ENCODE measurements around the gene CALHM2.
A peak's percentile ranks its signal among the peaks of the same experiment; 100 is the strongest.
"Not testable (repeated sequence)": the region's sequence is repeated elsewhere in the genome, so short reads cannot be mapped to it uniquely, and the experiment has no call there.

Gene CALHM2

DNA sequence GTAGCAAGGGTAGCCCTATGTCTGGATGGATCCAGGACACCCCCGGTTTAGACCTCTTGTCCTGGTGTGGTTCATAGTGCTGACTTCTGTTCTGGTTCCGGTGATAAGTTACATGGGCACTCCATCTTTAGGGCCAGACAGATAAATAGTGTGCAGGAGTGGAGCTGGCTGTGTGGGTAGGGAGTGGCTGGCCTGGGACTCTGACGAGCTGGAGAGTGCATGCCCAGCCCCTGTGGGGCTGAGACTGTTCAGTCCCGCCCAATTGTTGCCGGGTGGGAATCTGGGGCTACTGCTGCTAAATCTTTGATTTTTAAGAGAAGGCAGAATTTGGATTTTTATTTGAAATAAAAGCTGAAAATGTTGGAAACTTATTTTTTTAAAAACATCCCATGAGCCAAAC, 28.4 kb downstream of the CALHM2 start:
- Histone ChIP-seq H3K27me3 (ENCODE audit: insufficient read depth, poor library complexity, severe bottlenecking) (no peaks in the 10 kb centered on the region), H3K4me3 (ENCODE audit: severe bottlenecking) (no peak overlapping the region), H3K27ac (ENCODE audit: poor library complexity, severe bottlenecking) (no peak overlapping the region), H3K36me3 (ENCODE audit: low read depth) (peaks cover 87% of the 10 kb centered on the region), H3K4me1 (ENCODE audit: insufficient read depth, poor library complexity, severe bottlenecking) (no peaks in the 10 kb centered on the region), H3K9me3 (ENCODE audit: severe bottlenecking) (no peaks in the 10 kb centered on the region)
- DNase-seq (ENCODE audit: low spot score) (no peak), ATAC-seq (ENCODE audit: low read depth) (no peak)
- TF ChIP-seq, protein P1, sequence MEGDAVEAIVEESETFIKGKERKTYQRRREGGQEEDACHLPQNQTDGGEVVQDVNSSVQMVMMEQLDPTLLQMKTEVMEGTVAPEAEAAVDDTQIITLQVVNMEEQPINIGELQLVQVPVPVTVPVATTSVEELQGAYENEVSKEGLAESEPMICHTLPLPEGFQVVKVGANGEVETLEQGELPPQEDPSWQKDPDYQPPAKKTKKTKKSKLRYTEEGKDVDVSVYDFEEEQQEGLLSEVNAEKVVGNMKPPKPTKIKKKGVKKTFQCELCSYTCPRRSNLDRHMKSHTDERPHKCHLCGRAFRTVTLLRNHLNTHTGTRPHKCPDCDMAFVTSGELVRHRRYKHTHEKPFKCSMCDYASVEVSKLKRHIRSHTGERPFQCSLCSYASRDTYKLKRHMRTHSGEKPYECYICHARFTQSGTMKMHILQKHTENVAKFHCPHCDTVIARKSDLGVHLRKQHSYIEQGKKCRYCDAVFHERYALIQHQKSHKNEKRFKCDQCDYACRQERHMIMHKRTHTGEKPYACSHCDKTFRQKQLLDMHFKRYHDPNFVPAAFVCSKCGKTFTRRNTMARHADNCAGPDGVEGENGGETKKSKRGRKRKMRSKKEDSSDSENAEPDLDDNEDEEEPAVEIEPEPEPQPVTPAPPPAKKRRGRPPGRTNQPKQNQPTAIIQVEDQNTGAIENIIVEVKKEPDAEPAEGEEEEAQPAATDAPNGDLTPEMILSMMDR (IDR thresholded peaks at IDR 0.05; ENCODE audit: poor library complexity, severe bottlenecking) = no peak

DNA sequence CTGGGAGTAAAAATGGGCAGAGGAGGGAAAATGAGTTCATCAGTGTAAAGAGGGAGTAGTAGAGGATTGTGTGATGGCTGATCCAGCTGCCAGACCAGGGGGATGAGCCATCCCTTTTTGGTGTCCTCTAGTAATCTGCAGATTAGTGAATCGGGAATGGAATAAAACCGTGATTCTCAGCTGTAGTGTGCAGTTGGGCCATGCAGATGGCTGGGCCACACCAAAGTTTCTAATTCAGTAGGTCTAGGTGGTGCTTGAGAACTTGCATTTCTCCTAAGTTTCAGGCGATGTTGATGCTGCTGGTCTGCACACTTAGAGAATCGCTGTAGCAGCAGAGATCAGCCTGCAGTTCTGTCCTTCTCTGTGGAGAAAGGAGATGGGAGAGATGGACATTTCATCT, 33.1 kb downstream of the CALHM2 start:
- no peaks in the 10 kb centered on the region for H3K4me1 ChIP-seq (ENCODE audit: insufficient read depth, poor library complexity, severe bottlenecking)
- TF ChIP-seq, protein P1 (IDR thresholded peaks at IDR 0.05; ENCODE audit: poor library complexity, severe bottlenecking) = no peak
- no peak overlapping the region for H3K27ac ChIP-seq (ENCODE audit: poor library complexity, severe bottlenecking)
- no peak overlapping the region for H3K4me3 ChIP-seq (ENCODE audit: severe bottlenecking)
- ATAC-seq (ENCODE audit: low read depth) (no peak), DNase-seq (ENCODE audit: low spot score) (no peak)
- no peaks in the 10 kb centered on the region for H3K27me3 ChIP-seq (ENCODE audit: insufficient read depth, poor library complexity, severe bottlenecking)
- no peaks in the 10 kb centered on the region for H3K9me3 ChIP-seq (ENCODE audit: severe bottlenecking)
- peaks cover 91% of the 10 kb centered on the region for H3K36me3 ChIP-seq (ENCODE audit: low read depth)

DNA sequence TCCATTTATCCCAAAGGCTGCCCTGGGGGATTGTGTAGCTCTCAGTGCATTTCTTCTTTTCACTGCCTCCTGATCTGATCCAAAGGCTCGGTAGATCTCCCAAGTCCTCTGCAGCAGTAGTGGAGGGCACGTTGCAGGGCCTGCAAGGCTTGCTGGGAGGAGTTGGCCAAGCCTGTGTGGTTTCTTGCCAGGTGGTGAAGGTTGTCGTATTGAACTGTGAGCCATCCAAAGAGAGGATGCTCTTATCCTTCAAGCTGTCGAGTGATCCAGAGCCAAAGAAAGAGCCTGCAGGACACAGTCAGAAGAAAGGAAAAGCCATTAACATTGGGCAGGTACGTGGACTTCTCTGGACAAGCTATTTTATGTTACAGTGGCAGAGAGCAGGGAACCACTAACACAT, 34.6 kb downstream of the CALHM2 start:
- Histone ChIP-seq H3K4me1 (ENCODE audit: insufficient read depth, poor library complexity, severe bottlenecking) (no peaks in the 10 kb centered on the region), H3K27ac (ENCODE audit: poor library complexity, severe bottlenecking) (no peak overlapping the region), H3K36me3 (ENCODE audit: low read depth) (peaks cover 91% of the 10 kb centered on the region), H3K9me3 (ENCODE audit: severe bottlenecking) (no peaks in the 10 kb centered on the region), H3K27me3 (ENCODE audit: insufficient read depth, poor library complexity, severe bottlenecking) (no peaks in the 10 kb centered on the region), H3K4me3 (ENCODE audit: severe bottlenecking) (no peak overlapping the region)
- TF ChIP-seq, protein P1 (IDR thresholded peaks at IDR 0.05; ENCODE audit: poor library complexity, severe bottlenecking) = no peak
- no peak for DNase-seq (ENCODE audit: low spot score)
- no peak for ATAC-seq (ENCODE audit: low read depth)

DNA sequence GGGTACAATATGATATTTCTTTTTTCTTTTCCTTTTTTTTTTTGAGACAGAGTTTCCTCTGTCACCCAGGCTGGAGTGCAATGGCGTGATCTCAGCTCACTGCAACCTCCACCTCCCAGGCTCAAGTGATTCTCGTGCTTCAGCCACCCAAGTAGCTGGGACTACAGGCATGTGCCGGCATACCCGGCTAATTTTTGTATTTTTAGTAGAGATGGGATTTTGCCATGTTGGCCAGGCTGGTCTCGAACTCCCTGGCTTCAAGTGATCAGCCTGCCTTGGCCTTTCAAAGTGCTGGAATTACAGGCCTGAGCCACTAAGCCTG, 35.1 kb downstream of the CALHM2 start:
- H3K9me3 ChIP-seq (ENCODE audit: severe bottlenecking); ATAC-seq (ENCODE audit: low read depth); DNase-seq (ENCODE audit: low spot score); H3K27me3 ChIP-seq (ENCODE audit: insufficient read depth, poor library complexity, severe bottlenecking); H3K4me3 ChIP-seq (ENCODE audit: severe bottlenecking); H3K27ac ChIP-seq (ENCODE audit: poor library complexity, severe bottlenecking); H3K4me1 ChIP-seq (ENCODE audit: insufficient read depth, poor library complexity, severe bottlenecking): not testable (repeated sequence)
- TF ChIP-seq, protein P1 (IDR thresholded peaks at IDR 0.05; ENCODE audit: poor library complexity, severe bottlenecking) = peak; percentile 40
- H3K36me3 ChIP-seq (ENCODE audit: low read depth) = peaks cover 91% of the 10 kb centered on the region

DNA sequence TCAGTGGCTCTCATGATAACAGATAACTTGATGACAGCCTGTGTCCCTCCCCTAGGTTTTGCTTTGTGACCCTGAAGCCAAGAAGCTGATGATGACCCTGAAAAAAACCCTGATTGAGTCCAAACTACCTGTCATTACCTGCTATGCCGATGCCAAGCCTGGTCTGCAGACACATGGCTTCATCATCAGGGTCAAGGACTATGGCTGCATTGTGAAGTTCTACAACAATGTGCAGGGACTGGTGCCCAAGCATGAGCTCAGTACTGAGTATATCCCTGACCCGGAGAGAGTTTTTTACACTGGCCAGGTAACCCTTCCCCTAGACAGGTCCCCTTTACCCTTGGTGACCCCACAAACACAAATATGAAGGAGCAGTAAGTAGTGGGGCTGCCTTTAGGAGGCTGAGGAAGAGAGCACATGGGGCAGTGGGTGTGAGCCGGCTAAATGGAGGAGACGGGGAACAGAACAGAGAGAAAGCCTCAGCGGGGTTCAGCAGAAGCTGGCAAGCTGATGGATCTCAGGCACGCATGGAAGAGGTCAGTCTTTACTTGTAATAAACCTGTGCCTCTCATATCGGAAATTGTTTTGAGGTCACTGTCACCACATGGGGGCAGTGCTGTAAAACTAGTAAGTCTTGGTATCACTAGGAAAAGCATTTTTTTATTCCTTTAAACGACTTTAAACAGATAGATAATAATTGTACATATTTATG, 35.6 kb downstream of the CALHM2 start:
- TF ChIP-seq, protein P1 (IDR thresholded peaks at IDR 0.05; ENCODE audit: poor library complexity, severe bottlenecking) = peak; percentile 71
- H3K4me1 ChIP-seq (ENCODE audit: insufficient read depth, poor library complexity, severe bottlenecking) = no peaks in the 10 kb centered on the region
- DNase-seq (ENCODE audit: low spot score) (no peak), ATAC-seq (ENCODE audit: low read depth) (peak; percentile 38; the same call in 2 of the 3 replicates)
- no peaks in the 10 kb centered on the region for H3K27me3 ChIP-seq (ENCODE audit: insufficient read depth, poor library complexity, severe bottlenecking)
- H3K9me3 ChIP-seq (ENCODE audit: severe bottlenecking) = no peaks in the 10 kb centered on the region
- no peak overlapping the region for H3K27ac ChIP-seq (ENCODE audit: poor library complexity, severe bottlenecking)
- H3K4me3 ChIP-seq (ENCODE audit: severe bottlenecking) = no peak overlapping the region
- H3K36me3 ChIP-seq (ENCODE audit: low read depth) = peaks cover 95% of the 10 kb centered on the region

All from RWPE2 (cell line).